ENCODE data around the gene MYOZ3.
A peak's percentile ranks its signal among the peaks of the same experiment; 100 is the strongest.

Gene MYOZ3

GRCh38 chr5:150700246-150700593 lies 39.2 kb downstream of the MYOZ3 start:
- no peak for DNase-seq (ENCODE audit: low read depth in 4 of 4, low spot score in 1 of 4)

- DNase-seq (ENCODE audit: low read depth in 4 of 4, low spot score in 1 of 4), result peak; percentile 76 to 89 (median 82)
Observed at GRCh38 chr5:150700594-150701377, 39.7 kb downstream of the MYOZ3 start, which contains the start of gene RBM22. RBM22 (minus strand) TSS chr5:150701062; CDS start chr5:150700985, 77 bp downstream.

GRCh38 chr5:150703762-150704161 lies 42.7 kb downstream of the MYOZ3 start:
- no peak for DNase-seq (ENCODE audit: low read depth in 4 of 4, low spot score in 1 of 4)

- DNase-seq (ENCODE audit: low read depth in 4 of 4, low spot score in 1 of 4), result no peak
Observed at GRCh38 chr5:150706776-150707390, 45.8 kb downstream of the MYOZ3 start.

- no peak for DNase-seq (ENCODE audit: low read depth in 4 of 4, low spot score in 1 of 4)
Observed at GRCh38 chr5:150710165-150710564, 49.1 kb downstream of the MYOZ3 start.

- DNase-seq (ENCODE audit: low read depth in 4 of 4, low spot score in 1 of 4), result no peak
Observed at GRCh38 chr5:150723845-150724244, 62.8 kb downstream of the MYOZ3 start.
